HG03039 (cell line): Measurements from ENCODE around the gene NTSR1.

Experiments used
- ATAC-seq: cut with Tn5 transposase; IDR thresholded peaks from one replicate; pipeline ENCODE4 v1.9.1; 2021; ENCODE audit warnings: mild to moderate bottlenecking, moderate library complexity; ENCODE audit not compliant: unreplicated experiment

NTSR1 gene

DNA sequence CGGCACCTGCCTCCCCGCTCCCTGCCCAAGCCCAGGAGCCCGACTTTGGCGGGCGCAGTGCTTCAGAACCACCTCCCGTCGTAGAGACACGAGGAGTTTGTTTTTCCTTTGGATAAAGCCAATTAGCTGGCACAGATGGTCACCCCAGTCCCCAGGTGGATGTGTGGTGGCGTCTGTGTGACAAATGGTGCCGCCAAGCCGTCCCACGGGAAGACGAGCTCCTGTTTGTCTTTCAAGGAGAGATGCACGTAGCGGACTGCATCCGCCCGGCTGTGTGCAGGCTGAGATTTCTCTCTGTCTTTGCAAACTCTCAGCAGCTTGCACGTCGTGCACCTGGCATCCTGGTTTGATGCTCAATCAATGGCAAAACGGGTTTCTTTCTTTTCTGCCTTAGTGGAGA is 71.6 kb downstream of the NTSR1 start:
- no peak for ATAC-seq

DNA sequence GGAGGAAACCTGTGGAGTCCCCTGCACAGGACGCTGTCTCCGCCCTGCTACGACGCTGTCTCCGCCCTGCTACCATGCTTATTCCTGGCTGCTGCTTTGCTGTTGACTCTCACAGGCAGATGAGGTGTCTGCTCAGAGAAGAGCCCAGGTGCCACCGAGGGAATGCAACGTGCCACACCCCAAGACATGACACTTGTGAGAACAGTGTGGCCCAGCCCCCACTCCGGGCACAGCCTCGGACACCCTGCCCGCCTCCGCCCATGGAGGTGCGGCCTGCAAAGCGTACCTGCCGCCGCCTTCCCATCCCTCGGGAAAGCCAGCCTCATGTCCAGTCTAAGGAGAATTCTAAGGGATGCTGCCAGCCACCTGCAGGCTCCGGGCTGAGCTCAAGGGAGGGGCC is 72.1 kb downstream of the NTSR1 start:
- ATAC-seq, result no peak

DNA sequence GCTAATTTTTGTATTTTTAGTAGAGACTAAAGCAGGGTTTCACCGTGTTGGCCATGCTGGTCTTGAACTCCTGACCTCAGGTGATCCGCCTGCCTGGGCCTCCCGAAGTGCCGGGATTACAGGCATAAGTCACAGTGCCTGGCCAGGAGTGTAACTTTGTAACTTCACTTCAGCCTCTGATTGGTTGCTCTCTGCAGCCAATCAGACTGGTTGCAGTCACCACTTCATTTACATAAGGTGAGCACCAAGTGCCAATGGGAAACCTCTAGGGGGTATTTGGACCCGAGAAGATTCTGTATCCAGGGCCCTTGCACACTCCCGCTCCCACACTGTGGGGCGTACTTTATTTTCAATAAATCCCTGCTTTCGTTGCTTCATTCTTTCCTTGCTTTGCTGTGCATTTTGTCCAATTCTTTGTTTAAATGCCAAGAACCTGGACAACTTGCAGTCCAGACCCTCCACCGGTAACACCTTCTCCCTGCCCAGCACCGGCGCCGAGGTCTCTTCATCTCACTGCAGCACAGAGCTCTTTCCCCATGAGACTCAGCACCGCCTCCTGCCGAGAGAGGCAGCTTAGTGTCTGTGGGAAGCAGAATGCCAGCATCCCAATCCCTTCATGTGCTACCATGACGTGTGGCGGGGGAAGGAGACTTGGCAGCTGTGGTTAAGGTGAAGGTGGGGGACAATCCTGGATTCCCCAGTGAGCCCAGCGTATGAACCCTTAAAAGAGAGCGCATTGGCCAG is 73.7 kb downstream of the NTSR1 start:
- no peak for ATAC-seq

DNA sequence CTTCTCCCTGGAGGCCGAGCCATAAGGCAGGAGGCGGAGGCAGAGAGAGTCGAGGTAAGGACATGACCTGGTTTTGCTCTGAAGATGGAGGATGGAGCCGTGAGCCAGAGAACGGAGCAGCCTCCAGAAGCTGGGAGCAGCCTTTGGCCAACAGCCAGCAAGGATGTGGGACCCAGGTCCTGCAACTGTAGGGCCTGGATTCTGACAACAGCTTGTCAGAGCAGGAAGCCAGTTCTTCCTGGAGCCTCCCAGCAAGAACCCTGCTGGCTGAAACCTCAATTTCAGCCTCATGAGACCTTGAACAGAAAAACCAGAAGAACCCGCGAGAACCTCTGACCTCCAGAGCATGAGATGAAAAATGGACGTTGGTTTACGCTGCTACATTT is 74.2 kb downstream of the NTSR1 start:
- ATAC-seq, result no peak

DNA sequence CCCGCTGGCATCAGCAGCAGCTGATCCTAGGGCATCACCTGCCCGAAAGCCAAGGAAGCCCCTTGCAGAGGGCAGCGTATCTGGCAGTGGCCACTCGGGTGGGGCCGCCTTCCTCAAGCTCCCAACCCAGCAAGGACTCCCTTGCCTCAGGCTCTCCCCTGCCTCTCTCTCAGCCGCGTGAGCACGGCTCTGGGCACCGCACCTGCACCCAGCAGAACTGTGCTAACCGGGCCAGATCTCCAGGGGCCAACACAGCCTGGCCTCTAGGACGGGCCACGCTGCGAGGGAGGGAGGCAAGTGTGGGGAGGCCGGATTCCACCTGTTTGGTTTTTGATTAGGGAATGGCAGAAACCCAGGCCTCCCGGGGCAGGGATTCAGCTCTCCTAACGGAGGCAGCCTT is 75.9 kb downstream of the NTSR1 start:
- no peak for ATAC-seq

DNA sequence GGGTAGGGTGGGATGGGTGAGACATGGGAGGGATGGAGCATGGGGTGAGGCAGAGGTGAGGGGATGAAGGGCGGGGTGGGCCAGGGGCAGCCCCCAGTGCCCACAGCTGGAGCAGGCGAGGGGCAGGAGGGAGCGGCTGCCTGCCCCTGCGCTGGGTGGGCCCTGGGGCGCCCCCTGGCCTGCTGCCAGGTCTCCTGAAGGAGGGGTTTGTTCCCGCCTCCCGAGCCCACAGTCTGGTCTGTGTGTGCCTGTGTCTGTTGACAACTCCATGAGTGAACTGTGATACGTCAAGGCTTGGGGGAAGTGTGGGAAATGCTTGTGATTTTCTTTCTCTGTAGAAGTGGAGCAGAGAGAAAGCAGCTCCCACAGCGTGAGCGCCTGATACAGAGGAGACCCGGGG is 76.8 kb downstream of the NTSR1 start:
- ATAC-seq, result no peak

DNA sequence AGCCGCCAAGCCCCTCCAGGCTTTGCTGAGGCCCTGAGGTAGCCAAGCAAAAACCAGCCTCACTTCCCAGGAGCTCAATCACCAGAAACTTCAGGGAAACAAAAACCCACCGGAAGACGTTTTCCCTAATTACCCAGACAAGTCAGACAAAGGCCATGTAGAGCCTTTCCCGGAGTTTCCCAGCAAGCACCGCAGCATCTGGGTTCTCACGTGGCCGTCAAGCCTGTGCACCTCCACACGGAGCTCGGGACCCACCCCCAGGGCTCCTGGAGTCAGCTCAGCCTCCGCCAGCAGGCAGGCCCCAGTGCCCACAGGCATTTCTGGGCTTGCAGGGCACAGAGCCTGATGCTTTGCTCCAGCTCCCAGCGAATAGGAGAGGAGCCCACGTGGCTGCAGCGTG is 77.5 kb downstream of the NTSR1 start:
- ATAC-seq, result no peak

DNA sequence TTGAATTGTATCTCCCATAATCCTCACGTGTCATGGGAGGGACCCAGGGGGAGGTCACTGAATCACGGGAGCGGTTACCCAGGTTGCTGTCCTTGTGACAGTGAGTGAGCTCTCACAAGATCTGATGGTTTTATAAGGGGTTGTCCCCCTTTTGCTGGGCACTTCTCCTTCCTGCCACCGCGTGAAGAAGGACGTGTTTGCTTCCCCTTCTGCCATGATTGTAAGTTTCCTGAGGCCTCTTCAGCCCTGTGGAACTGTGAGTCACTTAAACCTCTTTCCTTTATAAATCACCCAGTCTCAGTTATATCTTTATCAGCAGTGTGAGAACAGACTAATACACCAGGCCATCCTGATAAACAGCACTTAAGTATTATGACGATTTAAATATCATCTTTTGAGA is 78.7 kb downstream of the NTSR1 start:
- ATAC-seq, result no peak

DNA sequence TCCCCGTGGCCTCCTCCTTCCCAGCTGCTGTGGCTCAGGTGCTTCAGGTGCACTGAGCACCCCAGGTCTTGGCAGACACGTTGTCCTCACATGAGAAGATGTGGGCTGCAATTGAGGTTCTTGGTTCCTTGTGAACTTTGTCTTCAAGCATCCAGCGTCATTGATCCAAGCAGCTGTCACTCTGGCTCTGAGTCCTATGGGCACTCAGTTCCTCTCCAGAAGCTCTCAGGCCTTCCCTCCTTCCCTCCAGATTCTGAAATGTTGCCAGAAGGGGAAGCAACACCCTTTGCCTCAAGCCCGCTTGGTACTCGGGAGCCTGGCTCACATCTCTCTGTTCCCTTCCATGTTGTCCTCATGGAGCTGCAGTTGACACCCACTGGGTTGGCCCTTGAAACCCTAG is 79.2 kb downstream of the NTSR1 start:
- no peak for ATAC-seq

DNA sequence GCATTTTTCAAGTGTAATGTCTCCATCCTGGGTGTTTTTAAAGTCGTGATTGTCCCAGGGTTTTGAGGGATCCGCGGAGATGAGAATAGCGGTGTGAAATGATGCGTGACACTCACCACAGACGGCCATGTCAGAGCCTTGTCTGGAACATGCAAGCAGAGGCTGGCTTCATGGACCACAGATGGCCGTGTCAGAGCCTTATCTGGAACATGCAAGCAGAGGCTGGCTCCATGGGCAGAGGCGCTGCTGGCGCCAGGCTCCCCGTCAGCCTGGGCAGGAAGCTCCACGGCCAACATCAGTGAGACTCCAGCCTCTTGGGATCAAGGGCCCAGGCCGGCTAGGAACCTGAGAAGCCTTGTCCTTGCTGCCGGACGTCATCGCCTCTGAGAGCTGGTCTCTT is 80.0 kb downstream of the NTSR1 start:
- ATAC-seq, result no peak

DNA sequence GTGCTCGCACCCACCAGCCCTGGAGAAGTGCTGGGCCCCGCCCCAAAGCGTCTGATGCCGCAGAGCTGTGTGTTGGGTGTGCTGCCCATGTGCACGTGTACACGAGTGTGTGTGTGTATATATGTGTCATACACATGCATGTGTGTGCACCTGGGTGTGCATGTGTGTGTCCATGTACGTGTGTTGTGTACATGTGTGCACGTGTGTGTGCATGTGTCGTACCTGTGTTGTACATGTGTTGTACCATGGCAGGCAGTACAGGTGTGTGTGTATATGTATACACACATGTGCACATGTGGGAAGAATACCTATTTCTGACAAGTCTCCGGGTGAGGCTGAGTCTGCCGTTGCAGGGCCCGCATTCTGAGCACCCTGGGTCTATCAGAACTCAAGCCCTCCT is 81.4 kb downstream of the NTSR1 start:
- ATAC-seq, result no peak

DNA sequence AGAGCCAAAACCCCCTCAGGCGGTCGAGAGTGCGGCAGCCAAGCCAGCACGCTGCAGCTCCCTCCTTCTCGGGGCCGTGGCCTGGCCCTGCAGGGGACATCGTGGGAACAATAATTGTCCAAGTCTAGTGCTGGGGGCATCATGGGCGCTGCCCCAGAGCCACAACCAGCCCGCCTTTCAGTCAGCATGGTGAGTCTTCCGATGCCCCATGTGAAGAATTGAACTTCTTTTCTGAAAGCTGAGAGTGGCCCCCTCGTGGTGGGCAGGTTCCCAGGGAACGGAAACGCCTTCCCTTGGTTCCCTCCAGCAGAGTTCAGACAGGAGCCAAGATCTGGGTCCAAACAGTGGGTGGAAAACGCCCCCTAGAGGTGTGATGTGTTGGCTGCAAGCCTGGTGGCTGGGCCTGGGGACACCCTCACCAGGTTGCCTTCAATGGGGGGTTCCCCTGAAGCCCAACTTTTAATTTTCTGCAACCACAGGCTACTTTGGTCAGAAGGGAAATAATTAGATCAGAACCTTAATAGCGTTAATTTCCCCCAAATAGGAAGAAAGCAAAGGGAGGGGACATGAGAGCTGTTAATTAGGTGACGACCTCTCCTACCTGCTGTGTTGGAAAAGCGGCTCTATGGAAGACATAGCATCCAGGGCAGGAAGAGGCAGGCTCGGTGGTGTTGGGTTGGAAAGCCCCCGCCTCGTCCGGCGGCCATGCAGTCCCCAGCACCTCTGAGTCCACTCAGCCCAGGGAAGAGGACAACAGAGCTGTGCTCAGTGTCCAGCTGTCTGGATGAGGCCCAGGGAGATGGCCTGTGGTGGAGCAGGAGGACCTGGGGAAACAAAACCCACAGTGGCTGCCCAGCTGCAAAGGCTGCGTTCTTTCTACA is 82.9 kb downstream of the NTSR1 start:
- no peak for ATAC-seq

DNA sequence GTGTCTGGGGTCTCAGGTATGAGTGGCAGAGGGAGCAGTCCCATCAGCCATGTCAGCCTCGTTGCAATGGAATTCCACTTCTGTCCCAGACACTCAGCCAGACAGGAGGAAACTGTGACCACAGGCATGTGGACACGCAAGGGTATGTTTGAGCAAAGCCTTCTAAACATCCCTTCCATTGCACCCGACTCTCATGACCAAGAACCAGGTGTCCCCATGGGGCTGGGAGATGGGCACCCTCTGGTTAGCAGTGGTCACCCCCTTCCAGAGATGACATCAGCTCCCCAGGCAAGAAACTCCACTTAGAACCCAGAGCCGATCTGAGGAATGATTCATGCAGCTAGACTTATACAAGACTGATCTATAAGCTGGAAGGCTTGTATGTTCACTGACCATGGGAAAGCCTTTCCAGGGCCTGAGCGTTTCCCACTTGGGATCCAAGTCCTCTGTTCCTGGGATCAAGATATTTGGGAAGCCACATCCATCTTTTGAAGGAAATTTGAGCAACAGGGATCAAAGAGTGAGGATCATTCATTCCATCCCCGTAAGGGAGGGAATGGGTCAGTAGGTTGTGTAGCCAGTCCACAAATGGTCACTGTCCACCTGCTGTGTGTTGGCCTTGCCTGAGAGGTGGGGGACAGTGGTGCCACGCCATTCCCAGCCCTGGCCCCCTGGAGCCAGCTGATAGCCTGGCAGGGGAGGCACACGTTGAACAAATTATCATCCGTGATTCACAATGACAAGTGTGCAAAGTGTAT is 83.7 kb downstream of the NTSR1 start:
- no peak for ATAC-seq

DNA sequence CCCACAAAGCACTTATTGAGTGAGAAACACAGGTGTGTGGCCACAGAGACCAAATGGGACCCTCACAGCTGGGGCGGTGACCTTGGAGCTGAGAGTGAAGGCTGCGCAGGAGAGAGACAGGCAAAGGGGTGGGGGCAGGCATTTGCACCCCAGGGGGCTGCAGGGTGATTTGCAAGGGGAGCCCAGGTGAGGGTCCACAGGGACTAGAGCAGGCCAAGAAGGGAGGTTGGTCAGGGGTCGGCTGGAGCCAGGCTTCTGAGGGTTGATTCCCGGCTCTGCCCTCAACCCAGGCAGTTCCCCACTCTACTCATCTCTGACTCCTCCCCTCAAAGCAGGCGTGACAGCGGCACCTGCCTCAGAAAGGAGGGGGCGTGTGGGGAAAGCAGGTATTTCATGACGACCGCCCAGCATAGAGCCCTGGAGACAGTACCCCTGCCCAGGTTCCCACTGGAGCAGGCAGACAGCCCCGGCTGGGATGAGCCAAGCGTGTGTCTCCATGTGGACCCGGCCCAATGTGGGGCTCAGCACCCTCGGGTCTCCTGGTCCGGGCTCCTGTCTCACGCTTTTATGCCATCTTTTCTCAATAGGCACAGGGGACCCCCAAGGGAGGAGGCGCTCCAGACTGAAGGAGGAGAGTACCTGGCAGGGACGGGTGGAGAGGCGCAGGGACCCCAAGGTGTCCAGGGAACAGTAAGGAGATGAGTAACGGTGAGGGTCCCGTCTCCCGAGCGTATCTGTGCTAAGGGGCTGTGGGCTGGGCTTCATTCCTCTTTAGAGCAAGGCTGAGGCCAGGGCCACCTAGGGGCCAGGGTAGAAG is 84.5 kb downstream of the NTSR1 start:
- ATAC-seq, result no peak

DNA sequence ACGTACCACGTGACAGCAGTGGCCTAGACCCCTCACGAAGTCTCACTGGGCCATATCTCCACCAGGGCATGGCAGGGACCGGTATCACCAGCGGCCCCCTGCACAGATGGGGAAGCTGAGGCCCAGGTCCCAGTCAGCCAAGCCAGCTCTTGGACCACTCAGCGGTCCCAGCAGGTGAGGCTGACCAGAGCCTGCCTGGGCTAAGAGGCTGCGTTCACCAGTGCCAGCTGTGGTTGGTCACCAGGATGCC is 85.0 kb downstream of the NTSR1 start:
- ATAC-seq, result no peak

DNA sequence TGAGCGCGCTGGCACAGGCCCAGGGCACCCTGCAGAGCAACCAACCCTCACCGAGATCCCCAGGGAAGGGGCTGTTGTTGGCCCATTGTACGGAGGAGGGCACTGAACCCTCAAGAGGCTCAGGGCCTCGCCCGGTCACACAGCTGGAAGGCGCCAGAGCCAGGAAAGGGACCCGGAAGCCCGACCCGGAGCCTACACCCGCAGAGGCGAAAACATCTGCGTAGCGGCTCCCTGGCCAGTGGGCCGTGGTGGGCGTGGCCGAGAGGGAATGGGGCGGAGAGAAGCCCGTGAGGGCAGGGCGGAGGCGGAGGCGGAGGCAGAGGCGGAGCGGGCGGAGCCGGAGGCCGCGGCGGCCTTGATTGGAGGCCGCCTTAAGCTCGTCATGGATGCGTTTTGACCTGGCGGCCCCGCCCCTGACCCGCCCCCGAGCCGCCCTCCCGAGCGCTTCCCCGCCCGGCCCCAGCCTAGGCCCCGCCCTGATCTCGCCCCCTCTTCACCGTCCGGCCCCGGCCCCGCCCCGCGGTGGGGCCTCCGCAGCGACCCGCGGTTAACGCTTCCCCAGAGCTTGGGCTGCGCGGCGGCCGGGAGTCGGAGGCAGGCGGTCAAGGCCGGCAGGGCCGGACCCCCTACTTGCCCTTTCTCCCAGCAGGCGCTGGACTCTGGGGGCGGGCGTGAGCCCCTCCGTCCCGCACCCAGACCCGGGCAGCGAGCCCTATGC is 85.5 kb downstream of the NTSR1 start:
- peak; percentile 57 for ATAC-seq

DNA sequence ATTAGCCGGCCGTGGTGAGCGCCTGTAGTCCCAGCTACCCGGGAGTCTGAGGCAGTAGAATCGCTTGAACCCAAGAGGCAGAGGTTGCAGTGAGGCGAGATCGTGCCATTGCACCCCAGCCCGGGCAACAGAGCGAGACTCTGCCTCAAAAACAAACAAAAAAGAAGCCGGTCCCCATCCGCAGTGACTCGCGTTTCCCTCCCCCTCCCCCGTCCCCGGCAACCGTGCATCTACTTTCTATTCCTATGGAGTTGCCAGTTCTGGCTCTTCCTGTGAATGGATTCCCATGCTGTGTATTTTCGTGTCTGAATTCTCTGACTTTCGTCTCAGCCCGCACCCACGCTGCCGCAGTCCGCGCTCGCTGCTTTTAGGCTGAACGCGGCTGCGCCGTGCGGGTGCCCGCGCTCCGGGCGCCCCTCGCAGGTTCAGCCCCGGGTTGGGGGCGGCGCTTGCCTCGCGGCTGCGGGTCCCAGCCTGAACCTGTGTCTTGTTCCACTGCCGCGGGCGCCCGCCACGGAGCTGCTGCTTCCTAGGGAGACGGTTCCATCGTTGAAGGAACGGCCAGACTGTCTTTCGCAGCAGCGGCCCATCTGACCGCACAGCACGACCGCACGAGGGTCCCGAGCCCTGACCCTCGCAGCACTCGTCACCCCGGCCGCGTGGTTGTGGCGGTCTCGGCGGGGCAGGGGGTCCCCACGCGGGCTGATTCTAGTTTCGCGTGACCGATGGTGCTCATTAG is 86.6 kb downstream of the NTSR1 start:
- no peak for ATAC-seq

DNA sequence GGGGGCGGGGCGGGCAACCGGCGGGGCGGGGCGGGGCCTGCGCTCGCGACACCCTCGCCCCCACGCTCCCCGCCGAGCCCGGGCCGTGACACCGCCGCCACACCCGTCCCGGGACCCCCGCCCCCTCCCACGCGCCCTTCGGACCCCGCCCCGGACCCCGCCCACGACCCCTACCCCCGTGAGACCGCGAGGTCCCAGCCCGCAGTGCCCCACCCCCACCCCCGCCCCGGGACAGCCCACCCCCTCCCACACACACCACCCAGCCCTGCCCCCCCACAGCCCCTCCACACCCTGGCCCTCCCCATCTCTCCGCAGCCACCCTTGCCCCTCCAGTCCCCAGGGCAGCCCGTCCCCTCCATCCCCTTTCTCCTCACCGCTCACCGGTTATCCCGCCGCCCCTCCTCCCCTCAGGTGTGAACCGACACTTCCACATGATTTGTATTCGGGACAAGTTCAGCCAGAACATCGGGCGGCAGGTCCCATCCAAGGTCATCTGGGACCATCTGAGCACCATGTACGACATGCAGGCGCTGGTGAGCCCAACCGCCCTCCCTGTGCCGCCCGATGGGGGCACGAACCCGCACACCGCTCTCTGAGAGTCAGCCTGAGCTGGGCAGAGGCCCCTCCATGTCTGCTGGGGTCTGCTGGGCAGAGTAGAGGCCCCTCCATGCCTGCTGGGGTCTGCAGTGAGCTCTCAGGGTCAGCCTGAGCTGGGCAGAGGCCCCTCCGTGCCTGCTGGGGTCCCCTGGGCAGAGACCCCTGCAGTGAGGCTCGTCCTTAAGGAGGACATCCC is 88.3 kb downstream of the NTSR1 start:
- ATAC-seq, result no peak
